ENCODE measurements around the gene IFNG-AS1. TPM values are rescaled to one million over a fixed set of nuclear protein-coding genes. Genes with fewer than 3 reads are reported as not detected.

IFNG-AS1 gene
- total RNA-seq, 1 donor from 2014 or later, result not detected

DNA sequence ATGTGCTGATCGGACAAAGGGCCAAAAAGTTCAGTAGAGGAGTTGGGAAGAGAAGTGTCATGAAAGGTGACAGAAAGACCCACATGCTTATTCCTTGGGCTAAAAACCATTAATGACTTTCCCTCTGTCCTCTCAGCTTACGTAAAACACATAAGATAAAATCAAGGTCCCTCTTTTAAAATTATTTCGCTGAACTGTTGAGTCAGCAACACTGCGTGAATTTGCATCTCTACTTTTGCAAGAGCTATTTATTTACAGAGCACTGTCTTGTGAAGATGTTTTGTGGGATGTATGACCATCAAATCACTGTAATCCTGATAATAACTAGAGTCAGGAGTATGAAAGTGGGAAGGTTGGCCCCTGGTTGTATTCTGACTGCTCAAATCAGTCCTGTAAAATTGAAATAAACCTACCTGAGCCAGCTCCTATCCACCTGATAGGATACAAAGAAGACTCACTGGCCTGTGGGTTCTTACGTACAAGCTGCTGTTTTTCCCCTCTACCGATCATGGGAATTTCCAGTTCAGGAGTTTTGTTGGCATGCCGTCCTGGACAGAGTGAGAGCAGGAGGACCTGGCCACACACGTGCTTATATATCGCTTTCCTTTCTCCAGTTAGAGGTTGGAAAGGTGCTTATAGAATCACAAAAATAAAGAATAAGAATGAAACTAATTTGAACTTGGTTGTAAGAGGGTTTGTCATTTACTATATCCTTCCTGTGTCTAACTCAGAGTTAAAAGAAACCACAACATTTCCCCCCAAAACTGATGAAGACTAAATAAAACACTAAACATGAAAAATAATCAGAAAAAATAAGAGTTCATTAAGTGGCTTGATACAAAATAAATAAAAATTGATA, 42.9 kb downstream of the IFNG-AS1 start:
- FAIRE-seq, result no peak
- DNase-seq (ENCODE audit: low spot score in 2 of 2), result no peak

DNA sequence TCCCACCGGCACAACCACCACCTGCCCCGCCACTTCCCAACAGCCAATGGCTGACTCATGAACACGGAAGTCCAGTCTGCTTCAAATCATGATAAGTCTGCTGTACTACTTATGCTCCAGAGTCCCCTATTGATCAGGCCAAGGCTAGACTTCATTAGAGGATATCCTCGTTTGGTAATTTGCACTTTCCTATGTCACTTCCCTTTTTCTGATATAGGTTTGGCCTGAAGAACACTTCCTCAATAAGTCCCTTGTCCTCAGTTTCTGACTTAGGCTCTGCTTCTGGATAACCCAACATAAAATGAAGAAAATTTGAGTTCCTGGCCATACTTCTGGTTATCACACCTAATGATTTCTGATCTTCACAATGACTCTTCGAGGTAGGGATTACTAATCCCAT, 45.3 kb downstream of the IFNG-AS1 start:
- FAIRE-seq, result no peak
- no peak for DNase-seq (ENCODE audit: low spot score in 2 of 2)

DNA sequence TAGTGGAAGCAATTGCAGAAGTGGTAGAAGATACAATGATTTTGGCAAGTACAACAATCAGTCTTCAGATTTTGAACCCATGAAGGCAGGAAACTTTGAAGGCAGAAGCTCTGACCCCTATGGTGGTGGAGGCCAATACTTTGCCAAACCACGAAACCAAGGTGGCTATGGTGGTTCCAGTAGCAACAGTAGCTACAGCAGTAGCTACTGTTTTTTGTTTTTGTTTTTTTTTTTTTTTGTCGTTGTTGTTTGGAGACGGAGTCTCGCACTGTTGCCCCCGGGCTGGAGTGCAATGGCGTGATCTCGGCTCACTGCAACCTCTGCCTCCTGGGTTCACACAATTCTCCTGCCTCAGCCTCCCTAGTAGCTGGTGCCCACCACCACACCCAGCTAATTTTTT, 47.4 kb downstream of the IFNG-AS1 start:
- FAIRE-seq (no peak), DNase-seq (ENCODE audit: low spot score in 2 of 2) (no peak)

DNA sequence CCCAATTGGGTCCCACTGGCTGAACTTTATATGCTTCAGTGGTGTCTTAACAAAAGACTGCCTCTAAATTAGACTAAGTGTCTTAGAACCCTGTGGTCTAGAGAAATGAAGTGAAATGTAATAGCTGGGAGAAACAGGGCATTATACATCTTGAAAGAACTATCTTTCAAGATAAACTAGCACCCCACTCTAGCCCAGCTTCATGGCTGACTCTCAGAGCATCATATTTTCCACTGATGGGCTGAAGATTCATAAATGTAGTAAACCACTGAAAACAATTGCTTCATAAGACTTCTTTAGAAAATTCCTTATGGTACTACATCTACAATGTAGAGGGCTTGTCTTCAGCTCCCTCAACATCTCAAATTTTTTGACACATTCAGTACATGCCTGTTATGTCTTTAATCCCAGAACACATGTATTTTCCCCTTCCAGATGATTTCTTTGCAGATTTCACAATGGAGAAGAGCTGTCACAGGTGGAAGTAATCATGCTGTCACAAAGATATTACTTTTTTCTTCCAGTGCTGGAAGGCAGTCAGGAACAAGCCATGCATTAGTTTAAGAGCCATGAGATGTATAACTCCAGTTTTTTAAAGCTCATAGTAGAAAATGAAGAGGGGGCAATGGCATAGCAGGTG, 48.5 kb downstream of the IFNG-AS1 start:
- FAIRE-seq (no peak), DNase-seq (ENCODE audit: low spot score in 2 of 2) (no peak)

DNA sequence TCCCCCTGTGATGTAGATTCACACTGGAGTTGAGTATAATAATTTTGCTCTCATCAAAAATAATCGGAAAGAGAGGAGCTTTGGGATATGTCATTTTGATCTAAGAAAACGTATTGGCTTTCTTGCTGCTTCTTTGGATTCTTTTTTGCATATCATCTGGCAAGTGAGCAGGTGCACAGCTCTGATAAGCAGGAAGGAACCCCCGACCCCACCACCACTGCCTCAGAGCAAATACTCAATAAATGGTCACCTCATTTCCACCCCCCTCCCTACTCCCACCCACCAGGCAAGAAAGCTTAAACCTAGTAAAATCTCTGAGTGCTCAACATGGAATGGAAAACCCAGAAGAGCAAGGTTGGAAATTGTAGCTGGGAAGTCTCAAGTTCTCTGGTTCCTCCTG, 49.4 kb downstream of the IFNG-AS1 start:
- no peak for FAIRE-seq
- no peak for DNase-seq (ENCODE audit: low spot score in 2 of 2)

DNA sequence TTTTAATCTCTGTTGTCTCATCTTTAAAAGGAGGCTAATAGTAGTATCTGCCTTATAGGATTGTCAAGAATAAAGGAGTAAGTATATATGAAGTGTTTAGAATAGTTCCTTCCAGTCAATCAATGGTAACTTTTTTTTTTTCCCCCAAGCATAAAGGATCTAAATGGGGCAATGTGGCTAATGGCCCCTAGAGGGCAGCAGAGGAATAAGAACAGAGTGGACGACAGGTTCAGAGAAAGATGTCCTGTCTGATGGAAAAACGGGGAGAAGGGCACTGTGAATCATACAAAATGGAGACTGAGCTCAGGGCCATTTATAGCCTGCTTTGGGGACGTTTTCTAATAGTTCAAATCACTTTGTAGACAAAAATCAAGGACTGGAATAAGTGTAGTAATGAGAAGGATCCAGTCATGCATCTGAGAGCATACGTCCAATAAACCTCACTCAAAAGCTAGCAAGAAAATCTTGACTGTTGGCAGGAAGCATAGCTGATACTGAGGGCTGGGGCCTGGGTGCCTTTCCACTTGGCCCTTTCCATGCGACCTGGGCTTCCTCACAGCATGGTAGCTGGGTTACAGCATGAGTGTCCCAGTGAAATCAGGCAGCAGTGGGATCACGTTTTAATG, 51.3 kb downstream of the IFNG-AS1 start:
- peak; percentile 76 for FAIRE-seq
- peak; percentile 22 to 66 for DNase-seq (ENCODE audit: low spot score in 2 of 2)

DNA sequence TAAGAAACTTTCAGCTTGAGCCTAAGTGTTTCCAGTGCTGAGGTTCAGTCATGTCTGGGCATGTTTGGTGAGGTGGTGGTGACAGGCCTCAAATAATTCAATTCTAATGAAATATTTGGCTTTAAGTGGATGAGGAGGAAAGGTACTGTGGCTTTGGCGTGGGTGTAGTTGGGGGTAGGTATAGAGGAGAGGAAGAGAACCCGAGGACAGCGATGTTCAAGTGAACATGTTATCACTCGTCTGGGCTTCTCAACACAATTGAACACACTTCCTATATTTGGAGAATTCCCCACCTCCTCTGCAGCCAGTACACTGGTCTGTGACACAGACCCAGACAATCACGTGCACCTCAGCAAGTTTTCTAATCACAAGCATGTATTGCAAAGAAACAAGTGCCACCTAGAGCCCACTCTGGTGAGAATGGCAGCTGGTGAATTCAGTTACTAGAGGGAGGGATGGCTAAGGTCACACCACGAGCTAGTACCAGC, 53.0 kb downstream of the IFNG-AS1 start:
- DNase-seq (ENCODE audit: low spot score in 2 of 2), result no peak
- no peak for FAIRE-seq

DNA sequence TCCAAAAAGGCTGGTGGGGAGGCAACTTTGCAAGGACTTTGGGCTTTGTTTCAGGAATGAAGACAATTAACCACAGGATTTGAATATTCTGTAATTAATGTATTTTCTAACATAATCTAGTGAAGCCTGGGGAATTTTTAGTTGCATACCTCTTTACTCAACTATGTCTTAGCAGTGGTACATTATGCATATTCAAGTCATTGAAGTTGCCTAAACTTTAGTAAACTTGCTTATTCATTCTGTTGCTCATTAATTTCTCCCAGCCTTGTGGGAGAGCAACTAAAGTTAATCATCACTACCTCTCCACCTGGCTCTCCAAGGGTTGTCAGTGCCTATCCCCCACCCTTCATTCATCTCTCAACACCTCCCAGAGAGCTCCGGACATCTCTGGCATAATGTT, 54.2 kb downstream of the IFNG-AS1 start:
- no peak for FAIRE-seq

DNA sequence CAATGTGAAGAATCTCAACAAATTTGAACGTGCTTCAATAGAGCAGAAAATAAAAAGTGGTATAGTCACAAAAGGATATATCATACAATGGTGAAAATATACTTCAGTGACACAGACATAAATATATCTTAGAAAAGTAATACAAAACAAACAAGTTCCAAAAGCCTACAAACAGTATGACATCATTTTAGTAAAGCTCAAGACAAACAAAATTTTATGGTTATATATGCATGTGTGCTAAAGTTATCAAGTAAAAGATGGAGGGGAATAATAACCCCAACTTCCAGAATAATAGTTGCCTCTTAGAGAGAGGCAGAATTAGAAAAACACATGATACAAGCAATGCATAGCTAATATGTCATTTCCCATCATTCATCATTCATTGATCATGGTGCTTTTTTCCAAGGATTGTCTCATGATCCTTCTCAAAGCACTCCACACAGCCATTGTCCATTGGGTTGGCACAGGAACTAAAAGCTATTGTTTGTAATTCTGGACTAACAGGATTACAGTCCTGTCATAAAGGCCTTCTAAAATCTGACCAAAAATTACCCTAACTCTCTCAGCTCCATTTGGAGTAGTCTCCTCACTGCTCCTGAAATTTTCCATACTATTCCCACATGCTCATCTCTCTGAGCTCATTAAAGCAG, 59.5 kb downstream of the IFNG-AS1 start:
- FAIRE-seq, result no peak
- DNase-seq (ENCODE audit: low spot score in 2 of 2), result no peak

More for the DNA sequence above, 54.2 kb downstream of the IFNG-AS1 start:
- no peak for DNase-seq (ENCODE audit: low spot score in 2 of 2)

DNA sequence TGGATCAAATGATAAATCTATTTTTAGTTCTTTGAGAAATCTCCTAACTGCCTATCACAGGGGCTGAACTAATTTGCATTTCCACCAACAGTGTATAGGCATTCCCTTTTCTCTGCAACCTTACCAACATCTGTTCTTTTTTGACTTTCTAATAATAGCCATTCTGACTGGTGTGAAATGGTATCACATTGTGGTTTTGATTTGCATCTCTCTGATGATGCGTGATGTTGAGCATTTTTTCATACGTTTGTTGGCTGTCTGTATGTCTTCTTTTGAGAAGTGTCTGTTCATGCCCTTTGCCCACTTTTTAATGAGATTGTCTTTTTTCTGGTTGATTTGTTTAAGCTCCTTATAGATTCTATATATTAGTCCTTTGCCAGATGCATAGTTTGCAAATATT, 67.1 kb downstream of the IFNG-AS1 start:
- DNase-seq (ENCODE audit: low spot score in 2 of 2), result no peak
- no peak for FAIRE-seq

DNA sequence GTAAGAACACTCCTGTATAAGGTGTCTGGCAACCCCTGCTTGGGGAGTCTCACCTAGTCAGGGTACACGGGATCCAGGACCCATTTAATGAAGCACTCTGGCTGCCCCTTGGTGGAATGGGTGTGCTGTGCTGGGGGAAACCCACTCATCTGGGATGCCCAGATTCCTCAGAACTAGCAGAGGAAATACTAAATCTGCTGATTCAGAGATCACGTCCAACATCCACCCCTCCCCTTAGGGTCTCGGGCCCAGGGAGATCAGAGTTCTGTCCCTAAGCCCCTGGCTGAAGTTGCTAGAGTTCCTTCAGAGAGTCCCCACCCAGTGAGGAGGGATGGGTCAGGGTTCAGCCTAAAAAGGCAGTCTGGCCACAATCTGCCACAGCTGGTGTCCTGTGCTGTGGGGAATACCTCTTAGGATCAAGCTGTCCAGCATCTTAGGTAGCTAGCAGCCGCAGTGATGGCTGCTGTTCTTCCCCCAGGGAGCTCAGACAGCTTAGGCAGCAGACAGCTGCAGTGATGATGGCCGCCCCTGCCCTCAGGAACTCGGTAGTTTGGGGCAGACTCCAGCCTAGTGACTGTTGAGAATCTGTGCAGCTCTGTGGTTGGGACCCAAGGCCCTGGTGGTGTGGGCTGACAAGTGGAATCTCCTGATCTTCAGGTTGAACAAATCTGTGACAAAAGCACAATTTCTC, 74.8 kb downstream of the IFNG-AS1 start:
- no peak for FAIRE-seq
- no peak for DNase-seq (ENCODE audit: low spot score in 2 of 2)

DNA sequence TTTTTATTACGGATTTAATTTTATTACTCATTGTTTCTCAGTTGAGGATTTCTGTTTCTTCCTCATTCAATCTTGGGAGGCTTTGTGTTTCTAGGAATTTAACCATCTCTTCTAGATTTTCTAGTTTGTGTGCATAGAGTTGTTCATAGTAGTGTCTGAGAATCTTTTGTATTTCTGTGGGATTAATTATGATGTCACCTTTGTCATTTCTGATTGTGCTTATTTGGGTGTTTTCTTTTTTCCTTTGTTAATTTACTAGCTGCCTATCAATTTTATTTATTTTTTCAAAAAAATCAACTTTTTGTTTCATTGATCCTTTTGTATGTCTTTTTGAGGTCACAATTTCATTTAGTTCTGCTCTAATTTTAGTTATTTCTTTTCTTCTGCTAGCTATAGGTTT, 75.9 kb downstream of the IFNG-AS1 start:
- FAIRE-seq (no peak), DNase-seq (ENCODE audit: low spot score in 2 of 2) (no peak)

DNA sequence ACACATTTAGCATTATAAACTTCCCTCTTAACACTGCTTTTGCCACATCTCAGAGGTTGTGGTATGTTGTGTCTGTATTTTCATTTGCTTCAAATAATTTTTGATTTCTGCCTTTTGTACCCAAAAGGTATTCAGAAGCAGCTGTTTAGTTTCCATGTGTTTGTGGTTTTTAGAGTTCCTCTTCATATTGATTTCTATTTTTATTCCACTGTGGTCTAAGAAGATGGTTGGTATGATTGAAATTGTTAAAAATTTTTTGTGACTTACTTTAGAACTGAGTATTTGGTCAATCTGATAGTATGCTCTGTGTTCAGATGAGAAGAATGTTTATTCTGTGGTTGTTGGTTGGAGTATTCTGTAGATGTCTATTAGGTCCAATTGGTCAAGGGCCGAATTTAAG, 76.4 kb downstream of the IFNG-AS1 start:
- DNase-seq (ENCODE audit: low spot score in 2 of 2) (no peak), FAIRE-seq (no peak)

DNA sequence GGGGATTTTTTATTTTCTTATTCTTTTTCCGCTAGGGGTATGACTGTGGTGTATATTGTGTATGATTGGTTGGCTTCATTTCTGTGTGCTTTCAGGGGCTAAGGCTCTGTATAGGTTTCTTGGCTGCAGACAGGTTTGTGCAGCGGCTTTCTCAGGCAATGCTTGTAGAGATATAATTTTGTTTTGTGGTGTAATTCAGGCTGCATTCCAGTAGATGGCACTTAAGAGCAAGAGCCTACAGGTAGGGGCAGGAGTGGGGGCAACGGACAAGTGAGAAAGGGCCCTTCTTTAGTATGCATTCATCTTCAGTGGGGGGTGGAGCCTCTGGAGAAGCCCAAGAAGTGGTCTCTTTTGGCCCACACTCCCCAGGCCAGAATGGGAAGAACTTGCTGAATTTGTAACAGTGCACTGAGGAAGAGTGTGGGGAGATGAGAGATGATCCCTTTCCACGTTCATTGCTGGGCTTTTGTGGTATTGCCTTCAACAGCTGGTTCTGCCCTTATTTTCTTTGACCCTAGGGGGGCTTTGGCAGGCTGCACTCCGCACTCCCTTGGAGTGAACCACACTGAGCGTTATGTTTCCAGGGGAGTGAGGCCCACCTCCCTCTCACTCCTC, 78.6 kb downstream of the IFNG-AS1 start:
- FAIRE-seq, result no peak
- no peak for DNase-seq (ENCODE audit: low spot score in 2 of 2)

DNA sequence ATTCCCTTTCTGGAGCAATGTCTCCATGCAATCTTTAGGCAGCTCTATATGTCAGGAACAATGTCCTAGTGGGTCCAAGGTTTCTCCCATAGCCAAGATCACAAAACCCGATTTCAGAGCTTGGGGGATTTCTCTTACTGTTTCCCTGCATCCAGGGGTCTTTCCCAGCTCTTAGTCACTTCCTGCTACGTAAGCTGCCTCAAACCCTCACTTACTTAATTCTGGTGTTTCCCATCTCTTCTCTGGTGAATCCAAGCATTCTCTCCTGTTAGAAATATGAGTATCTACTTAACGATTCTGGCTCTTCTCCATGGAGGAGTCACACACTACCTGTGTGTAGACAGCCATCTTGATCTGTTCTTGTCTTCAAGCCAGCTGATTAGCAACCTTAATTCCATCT, 80.0 kb downstream of the IFNG-AS1 start:
- FAIRE-seq, result no peak
- DNase-seq (ENCODE audit: low spot score in 2 of 2), result no peak

Small RNAs within 50 kb of the gene (small RNA-seq; reads per million reads assigned to genes)
- gene AC005294.1, result not detected
- not detected for gene RPL39P28

Other genes starting within 250 kb of the IFNG-AS1 start
- not detected for gene IFNG, start 170.3 kb downstream of the IFNG-AS1 start, total RNA-seq
- not detected for gene IL26, start 236.4 kb downstream of the IFNG-AS1 start, total RNA-seq